Measurements from ENCODE around the gene THSD7A.

The THSD7A gene, protein sequence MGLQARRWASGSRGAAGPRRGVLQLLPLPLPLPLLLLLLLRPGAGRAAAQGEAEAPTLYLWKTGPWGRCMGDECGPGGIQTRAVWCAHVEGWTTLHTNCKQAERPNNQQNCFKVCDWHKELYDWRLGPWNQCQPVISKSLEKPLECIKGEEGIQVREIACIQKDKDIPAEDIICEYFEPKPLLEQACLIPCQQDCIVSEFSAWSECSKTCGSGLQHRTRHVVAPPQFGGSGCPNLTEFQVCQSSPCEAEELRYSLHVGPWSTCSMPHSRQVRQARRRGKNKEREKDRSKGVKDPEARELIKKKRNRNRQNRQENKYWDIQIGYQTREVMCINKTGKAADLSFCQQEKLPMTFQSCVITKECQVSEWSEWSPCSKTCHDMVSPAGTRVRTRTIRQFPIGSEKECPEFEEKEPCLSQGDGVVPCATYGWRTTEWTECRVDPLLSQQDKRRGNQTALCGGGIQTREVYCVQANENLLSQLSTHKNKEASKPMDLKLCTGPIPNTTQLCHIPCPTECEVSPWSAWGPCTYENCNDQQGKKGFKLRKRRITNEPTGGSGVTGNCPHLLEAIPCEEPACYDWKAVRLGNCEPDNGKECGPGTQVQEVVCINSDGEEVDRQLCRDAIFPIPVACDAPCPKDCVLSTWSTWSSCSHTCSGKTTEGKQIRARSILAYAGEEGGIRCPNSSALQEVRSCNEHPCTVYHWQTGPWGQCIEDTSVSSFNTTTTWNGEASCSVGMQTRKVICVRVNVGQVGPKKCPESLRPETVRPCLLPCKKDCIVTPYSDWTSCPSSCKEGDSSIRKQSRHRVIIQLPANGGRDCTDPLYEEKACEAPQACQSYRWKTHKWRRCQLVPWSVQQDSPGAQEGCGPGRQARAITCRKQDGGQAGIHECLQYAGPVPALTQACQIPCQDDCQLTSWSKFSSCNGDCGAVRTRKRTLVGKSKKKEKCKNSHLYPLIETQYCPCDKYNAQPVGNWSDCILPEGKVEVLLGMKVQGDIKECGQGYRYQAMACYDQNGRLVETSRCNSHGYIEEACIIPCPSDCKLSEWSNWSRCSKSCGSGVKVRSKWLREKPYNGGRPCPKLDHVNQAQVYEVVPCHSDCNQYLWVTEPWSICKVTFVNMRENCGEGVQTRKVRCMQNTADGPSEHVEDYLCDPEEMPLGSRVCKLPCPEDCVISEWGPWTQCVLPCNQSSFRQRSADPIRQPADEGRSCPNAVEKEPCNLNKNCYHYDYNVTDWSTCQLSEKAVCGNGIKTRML (N-terminal part only)

GRCh38 chr7:11831736-11832495 is at the start of gene THSD7A:
Gene THSD7A, minus strand, starts transcription at chr7:11832198. Its CDS starts 252 bp downstream, at chr7:11831946.
- no peak for DNase-seq (ENCODE audit: low read depth in 2 of 2, low spot score in 1 of 2)

DNA sequence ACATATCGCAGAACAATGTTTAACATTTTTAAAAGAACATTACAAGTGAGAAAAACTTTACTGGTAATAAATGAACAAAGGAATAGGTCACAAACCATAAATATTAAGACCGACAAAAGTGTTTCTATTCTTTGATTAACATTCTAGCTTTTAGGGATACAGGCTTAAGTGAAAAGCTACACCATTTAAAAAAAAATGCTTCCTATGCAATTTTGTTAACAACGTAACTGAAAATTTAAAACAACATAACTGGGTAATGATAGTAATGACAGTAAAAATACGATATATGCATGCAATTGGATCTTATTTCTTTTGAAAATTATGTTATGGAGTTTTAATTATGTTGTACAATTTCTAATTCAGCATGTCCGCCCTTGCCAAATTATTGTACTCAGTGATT is 49.7 kb upstream of the THSD7A start:
- no peak for DNase-seq (ENCODE audit: low read depth in 2 of 2, low spot score in 1 of 2)

DNA sequence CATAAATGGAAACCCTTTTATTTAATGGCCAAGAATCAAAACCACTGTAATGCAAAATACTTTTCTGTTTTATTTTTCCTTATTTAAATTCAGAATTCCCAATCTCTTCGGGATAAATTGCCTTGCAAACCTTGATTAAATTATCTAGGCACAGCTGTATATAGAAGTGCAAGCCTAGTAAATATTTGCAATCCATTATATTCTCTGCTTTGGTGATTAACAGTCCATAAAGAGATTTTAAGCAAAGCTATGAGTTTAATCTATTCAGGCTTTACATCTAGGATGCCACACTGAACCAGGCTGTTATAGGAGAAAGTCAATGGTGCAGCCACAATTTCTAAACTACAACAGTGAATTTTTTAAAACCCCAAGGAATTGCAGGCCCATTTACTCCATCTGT is 43.6 kb upstream of the THSD7A start:
- no peak for DNase-seq (ENCODE audit: low read depth in 2 of 2, low spot score in 1 of 2)

- DNase-seq (ENCODE audit: low read depth in 2 of 2, low spot score in 1 of 2): no peak
Measured at GRCh38 chr7:11865671-11866070, 33.7 kb upstream of the THSD7A start.

DNA sequence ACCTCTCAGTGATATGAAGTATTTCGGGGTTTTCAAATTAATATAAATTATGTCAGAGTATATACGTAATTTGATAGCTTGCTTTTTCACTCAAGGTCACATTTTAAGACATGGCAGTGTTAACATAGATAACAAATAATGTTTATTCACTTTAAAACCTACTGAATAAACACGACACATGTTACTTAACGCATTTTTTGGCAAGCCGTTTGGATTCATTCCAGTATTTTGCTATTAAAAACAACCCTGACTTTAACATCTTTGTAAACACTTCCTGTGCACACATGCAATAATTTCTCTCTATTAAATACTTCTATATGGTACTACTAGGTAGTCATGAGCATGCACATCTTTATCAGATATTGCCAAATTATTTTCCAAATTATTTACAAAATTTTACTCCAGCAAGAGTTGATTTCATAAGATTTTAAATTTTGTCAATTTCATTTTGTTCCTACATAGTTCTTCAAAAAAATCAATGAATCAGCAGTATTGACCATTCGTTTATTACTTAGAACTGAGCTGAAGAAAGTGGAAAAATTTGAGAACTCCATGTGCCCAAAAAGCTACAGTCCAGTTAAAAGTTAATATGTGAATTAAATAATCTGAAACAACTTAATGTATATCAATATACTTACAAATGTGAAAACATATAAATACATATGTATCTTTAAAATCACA is 26.8 kb upstream of the THSD7A start:
- no peak for DNase-seq (ENCODE audit: low read depth in 2 of 2, low spot score in 1 of 2)

DNA sequence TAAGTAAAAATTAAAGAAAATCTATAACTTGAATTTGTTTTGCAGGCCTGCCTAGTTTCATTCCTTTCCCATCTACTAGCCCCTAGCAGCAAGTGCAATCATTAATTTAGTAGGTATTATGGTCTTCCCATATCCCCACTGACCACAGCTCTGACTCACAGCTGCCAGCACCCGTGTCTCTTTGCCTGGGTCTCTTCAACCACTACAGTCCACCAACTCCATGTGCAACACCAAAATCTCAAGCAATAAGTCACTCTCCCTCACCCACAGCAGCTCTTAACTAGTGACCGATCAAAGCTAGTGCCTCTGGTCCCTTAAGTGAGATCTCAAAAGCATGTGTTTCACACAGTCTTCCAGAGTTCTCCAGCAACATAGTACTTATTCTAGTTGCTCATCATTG is 26.0 kb upstream of the THSD7A start:
- DNase-seq (ENCODE audit: low read depth in 2 of 2, low spot score in 1 of 2): no peak

DNA sequence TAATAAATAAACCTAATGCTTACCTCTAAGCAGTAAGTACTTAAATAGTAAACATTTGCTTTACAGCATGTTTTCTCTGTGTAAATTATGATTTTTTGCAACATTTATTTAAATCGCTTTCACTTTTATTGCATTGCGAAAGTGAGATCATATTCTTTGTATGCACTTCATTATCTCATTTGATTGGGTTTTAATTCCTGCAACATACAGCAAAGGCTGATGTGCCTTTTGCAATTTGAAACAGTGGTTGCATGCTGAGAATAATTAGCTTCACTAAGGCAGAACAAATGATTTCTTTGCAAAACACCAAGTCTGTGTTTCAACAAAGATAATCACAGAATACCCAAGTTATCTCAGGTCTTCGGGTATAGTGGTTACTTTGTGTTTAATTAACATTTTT is 16.3 kb upstream of the THSD7A start:
- no peak for DNase-seq (ENCODE audit: low read depth in 2 of 2, low spot score in 1 of 2)

DNA sequence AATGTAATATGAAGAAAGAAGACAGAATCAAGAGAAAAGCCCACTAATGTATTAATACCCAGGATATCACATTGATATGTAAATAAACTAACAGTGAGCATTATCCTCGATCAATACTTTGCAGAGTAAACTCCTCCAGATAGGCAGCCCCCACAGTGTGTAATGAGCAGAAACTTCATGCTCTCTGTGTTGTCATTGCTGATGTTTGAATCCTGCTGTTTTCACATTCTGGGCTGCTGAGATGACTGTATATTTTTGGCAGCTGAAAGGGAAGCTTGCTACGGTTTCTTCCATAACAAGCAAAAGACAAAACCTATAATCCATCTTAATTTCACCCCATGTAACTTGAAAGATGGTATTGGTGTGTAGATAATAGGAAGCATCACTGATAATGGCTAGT is 15.3 kb upstream of the THSD7A start:
- DNase-seq (ENCODE audit: low read depth in 2 of 2, low spot score in 1 of 2): no peak

GRCh38 chr7:11846361-11846955 is 14.5 kb upstream of the THSD7A start:
- no peak for DNase-seq (ENCODE audit: low read depth in 2 of 2, low spot score in 1 of 2)

DNA sequence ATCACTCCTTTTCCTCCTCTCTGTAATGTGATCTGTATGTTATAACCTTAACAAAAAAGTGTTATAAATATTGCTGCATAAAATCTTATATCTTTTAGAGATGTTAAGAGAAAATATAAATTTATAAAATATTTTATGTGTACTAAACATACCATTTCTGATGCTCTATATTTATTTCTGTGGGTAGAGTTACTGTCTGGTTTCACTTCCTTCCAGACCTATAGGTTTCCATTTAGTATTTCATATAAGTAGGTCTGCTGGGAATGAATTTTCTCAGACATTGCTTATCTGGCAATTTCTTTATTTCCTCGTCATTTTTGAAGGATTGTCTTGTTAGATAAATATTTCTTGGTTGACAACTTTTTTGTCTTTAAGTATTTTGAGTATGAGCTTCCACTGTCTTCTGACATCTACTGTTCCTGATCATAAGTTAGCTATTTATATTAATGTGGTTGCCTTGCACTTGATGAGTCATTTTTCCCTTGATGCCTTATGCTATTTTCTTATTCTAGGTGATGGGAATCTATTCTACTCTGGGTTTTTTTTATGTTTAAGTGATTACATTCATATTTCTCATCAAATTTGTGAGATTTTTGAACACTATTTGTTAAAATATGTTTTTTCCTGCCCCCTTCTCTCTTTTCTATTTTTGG is 11.2 kb upstream of the THSD7A start:
- DNase-seq (ENCODE audit: low read depth in 2 of 2, low spot score in 1 of 2): no peak

GRCh38 chr7:11841657-11842056 is 9.7 kb upstream of the THSD7A start:
- DNase-seq (ENCODE audit: low read depth in 2 of 2, low spot score in 1 of 2): no peak

GRCh38 chr7:11835260-11835659 is 3.3 kb upstream of the THSD7A start:
- no peak for DNase-seq (ENCODE audit: low read depth in 2 of 2, low spot score in 1 of 2)

DNA sequence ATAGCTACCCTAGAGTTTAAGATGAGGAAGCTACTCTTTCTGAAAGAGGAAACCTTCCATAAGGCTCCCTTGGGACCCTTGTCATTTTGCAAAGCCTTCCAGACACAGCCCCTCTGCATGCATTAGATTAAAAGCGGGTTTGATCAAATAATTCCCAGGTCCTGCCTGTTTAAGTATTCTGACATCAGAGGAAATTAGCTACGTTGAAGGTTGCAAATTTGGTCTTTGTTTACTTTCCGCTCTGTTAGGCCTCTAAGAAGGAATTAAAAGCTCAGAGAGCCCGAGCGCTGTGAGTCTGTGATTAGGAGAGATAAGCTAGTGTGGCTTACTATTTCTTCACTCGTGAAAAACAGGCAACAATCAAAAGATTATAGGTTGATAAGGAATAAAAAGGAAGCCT is 1.4 kb upstream of the THSD7A start:
- DNase-seq (ENCODE audit: low read depth in 2 of 2, low spot score in 1 of 2): no peak

- DNase-seq (ENCODE audit: low read depth in 2 of 2, low spot score in 1 of 2): no peak
Measured at GRCh38 chr7:11831156-11831735, 752 bp downstream of the THSD7A start.

- DNase-seq (ENCODE audit: low read depth in 2 of 2, low spot score in 1 of 2): no peak
Measured at GRCh38 chr7:11830582-11831155, 1.3 kb downstream of the THSD7A start.

GRCh38 chr7:11829954-11830353 is 2.0 kb downstream of the THSD7A start:
- no peak for DNase-seq (ENCODE audit: low read depth in 2 of 2, low spot score in 1 of 2)

DNA sequence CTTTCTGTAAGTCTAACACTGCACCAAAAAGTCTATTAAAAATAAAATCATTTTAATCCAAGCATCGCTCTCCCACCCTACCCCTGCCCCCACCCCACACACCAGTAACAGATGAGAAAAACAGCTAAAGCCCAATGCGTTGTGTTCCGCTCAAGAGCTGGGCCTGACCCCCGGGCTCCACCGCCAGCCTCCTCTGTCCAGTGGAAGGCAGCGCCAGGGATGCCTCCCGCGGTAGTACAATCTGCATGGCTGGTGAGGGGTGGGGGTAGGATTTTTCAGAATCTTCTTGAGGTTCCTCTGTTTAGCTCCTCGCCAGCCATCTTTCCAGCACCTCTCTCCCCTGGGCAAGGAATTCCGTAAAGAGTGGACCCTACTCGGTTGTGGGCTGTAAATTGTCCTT is 12.1 kb downstream of the THSD7A start:
- no peak for DNase-seq (ENCODE audit: low read depth in 2 of 2, low spot score in 1 of 2)

- DNase-seq (ENCODE audit: low read depth in 2 of 2, low spot score in 1 of 2): no peak
Measured at GRCh38 chr7:11819271-11819670, 12.7 kb downstream of the THSD7A start.

DNA sequence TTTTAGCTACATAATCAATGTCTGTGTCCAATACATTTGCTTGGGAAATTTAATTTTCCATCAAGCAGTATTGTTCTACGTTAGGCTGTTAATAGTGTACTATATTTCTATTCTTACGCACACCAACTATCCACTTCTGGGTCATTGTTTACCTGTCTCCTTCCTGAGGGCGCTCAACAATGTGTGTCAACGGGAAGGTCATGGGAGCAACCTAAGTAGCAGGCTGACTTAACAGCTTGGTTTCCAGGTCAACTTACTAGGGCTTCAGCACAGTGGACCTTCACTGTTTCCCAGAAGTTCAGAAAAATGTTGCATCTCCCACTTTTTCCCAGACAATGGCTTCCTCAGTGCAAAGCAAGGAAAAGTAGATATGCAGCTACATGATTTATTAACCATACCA is 13.7 kb downstream of the THSD7A start:
- no peak for DNase-seq (ENCODE audit: low read depth in 2 of 2, low spot score in 1 of 2)

Measured in stimulated activated CD8-positive, alpha-beta memory T cell treated with anti-CD3 and anti-CD28 coated beads, Interleukin-4, amount 100 ng/mL, for 1 hour (primary cell).